PC-9 (cell line): ENCODE results near the gene MLEC.

Source experiments
- CTCF ChIP-seq: fragments of 200-600 bp; sonication (generic); conservative IDR thresholded peaks from 2 replicates; pipeline ENCODE4 v1.6.1; 2017; ENCODE audit warnings: mixed run types, antibody characterized with exemption, mild to moderate bottlenecking, moderate library complexity
- EZH2 ChIP-seq: fragments of 200-600 bp; sonication (generic); IDR thresholded peaks from 2 replicates; pipeline ENCODE4 v1.8.0; 2017; ENCODE audit warnings: antibody characterized with exemption, low read depth

- no peak for TF ChIP-seq CTCF
- TF ChIP-seq EZH2: no peak
These were observed 32.7 kb downstream of the MLEC start for GRCh38 chr12:120719496-120720233.
